ENCODE measurements around the gene ZNF391. TPM values are rescaled to one million over a fixed set of nuclear protein-coding genes. Genes with fewer than 3 reads are reported as not detected.

Gene ZNF391
- total RNA-seq, 1 donor from 2014 or later: 14.2 TPM

DNA sequence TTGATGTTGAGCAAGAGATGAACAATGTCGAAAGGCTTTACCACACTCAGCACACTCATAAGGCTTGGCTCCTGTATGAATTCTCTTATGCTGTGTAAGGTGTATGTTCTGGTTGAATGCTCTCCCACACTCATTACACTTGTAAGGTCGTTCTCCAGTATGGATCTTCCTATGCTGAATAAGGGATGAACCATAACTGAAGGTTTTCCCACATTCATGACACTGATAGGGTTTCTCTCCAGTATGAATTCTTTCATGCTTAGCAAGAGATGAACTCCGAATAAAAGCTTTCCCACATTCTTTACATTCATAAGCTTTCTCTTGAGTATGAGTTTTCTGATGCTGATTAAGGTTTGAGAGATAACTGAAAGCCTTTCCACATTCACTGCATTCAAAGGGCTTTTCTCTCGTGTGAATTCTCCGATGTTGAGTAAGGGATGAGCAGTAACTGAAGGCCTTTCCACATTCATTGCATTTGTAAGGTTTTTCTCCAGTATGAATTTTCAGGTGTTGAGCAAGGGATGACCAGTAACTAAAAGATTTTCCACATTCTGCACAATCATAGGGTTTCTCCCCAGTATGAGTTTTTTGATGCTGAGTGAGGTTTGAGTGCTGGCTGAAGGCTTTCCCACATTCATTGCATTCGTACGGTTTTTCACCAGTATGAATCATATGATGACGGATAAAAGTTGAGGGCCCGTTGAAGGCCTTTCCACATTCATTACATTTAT is 63.3 kb downstream of the ZNF391 start:
- intact Hi-C loops (cut with DNase I): no loop called here
- Histone ChIP-seq H3K27me3 (no peaks in the 10 kb centered on the region), H3K4me1 (no peaks in the 10 kb centered on the region), H3K27ac (no peak overlapping the region), H3K4me3 (no peak overlapping the region), H3K9me3 (peaks cover 26% of the 10 kb centered on the region), H3K36me3 (peaks cover 7 to 68% of the 10 kb centered on the region in 2 donors)
- no peak for DNase-seq (ENCODE audit: extremely low spot score in 2 of 2)
- TF ChIP-seq POLR2AphosphoS5 (IDR thresholded peaks at IDR 0.05; ENCODE audit: insufficient read depth in 1 of 2, low read depth in 1 of 2) (no peak), POLR2A (IDR thresholded peaks at IDR 0.05) (no peak)
- TF ChIP-seq, protein P1, sequence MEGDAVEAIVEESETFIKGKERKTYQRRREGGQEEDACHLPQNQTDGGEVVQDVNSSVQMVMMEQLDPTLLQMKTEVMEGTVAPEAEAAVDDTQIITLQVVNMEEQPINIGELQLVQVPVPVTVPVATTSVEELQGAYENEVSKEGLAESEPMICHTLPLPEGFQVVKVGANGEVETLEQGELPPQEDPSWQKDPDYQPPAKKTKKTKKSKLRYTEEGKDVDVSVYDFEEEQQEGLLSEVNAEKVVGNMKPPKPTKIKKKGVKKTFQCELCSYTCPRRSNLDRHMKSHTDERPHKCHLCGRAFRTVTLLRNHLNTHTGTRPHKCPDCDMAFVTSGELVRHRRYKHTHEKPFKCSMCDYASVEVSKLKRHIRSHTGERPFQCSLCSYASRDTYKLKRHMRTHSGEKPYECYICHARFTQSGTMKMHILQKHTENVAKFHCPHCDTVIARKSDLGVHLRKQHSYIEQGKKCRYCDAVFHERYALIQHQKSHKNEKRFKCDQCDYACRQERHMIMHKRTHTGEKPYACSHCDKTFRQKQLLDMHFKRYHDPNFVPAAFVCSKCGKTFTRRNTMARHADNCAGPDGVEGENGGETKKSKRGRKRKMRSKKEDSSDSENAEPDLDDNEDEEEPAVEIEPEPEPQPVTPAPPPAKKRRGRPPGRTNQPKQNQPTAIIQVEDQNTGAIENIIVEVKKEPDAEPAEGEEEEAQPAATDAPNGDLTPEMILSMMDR (IDR thresholded peaks at IDR 0.05): no peak

DNA sequence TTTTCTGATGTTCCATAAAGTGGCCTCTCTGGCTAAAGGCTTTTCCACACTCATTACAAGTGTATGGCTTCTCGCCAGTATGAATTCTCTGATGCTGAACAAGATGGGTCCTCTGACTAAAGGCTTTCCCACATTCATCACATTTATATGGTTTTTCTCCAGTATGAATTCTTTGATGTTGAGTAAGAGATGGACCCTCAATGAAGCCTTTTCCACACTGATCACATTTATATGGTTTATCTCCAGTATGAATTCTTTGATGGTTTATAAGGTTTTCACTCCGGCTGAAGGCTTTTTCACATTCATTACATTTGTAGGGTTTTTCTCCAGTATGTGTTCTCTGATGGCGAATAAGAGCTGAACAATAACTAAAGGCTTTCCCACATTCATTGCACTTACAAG is 63.9 kb downstream of the ZNF391 start:
- Histone ChIP-seq H3K27ac (no peak overlapping the region), H3K36me3 (peaks cover 7 to 75% of the 10 kb centered on the region in 2 donors), H3K4me3 (no peak overlapping the region), H3K27me3 (no peaks in the 10 kb centered on the region), H3K9me3 (peaks cover 26% of the 10 kb centered on the region), H3K4me1 (no peaks in the 10 kb centered on the region)
- TF ChIP-seq, protein P1 (IDR thresholded peaks at IDR 0.05): no peak
- TF ChIP-seq POLR2A (IDR thresholded peaks at IDR 0.05) (no peak), POLR2AphosphoS5 (IDR thresholded peaks at IDR 0.05; ENCODE audit: insufficient read depth in 1 of 2, low read depth in 1 of 2) (no peak)
- no peak for DNase-seq (ENCODE audit: extremely low spot score in 2 of 2)
- intact Hi-C loops (cut with DNase I): no loop called here

Small RNA genes lying within 50 kb of the gene (small RNA-seq; reads per million reads assigned to genes)
- gene MCFD2P1: not detected

Other genes starting within 250 kb of the ZNF391 start
- gene PRSS16, start 141.1 kb upstream of the ZNF391 start, total RNA-seq: 1.2 TPM
- not detected for gene POM121L2, start 76.5 kb upstream of the ZNF391 start, total RNA-seq
- 4.4 TPM for gene ZNF184, start 84.3 kb downstream of the ZNF391 start, total RNA-seq

All from vagina (tissue), 2 donors.